ENCODE results near the gene KAT8.
A peak's percentile ranks its signal among the peaks of the same experiment; 100 is the strongest.

The KAT8 gene

DNA sequence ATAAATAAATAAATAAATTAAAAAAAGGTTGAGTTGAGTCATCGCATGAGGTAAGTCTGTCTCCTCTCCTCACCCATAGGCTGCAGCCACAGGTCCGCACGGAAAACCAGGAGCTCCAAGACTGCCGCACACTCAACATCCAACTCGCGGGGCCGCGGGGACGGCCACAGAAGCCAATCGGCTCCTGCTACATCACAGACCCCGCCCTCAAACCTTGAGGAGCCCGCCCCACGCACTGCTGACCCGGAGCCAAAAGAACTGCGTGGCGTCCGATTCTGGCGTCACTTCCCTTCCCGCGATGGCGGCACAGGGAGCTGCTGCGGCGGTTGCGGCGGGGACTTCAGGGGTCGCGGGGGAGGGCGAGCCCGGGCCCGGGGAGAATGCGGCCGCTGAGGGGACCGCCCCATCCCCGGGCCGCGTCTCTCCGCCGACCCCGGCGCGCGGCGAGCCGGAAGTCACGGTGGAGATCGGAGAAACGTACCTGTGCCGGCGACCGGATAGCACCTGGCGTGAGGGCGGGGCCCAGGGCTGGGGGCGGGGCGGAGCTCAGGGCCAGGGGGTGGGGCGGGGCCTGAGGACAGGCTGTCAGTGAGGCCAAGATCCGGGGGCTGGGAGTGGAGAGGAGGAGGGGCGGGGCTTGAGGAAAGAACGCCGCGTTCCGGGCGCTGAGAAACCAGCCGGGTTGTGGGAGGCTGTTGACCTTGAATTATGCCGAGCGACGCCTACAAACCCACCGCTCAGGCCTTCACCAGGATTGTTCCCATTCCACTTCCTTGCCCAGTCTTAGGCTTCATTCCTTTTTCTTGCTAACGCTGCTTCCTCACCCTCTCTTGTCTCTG lies at the start of gene KAT8:
Gene KAT8 (plus strand): TSS at position 281 of the 839 bp plus-strand sequence. CDS start 18 bp downstream, at position 299.
- Histone ChIP-seq H3K9me3 (ENCODE audit: control insufficient read depth, insufficient read depth, low read length) (no peaks in the 10 kb centered on the region), H3K4me1 (ENCODE audit: control insufficient read depth, insufficient read depth, low read length) (no peaks in the 10 kb centered on the region), H3K36me3 (ENCODE audit: control insufficient read depth, insufficient read depth, low read length) (peaks cover 10% of the 10 kb centered on the region), H3K27me3 (ENCODE audit: control insufficient read depth, insufficient read depth, low read length) (no peaks in the 10 kb centered on the region), H3K27ac (ENCODE audit: low read length) (no peak within 1 kb of the TSS), H3K4me3 (ENCODE audit: low read length) (peak within 1 kb of the TSS; percentile 75; the same call in 1 of the 2 replicates)
- no CpG with 5 or more reads among the region's 68 CpGs for WGBS (ENCODE audit: insufficient coverage, insufficient read length)
- no peak for DNase-seq (ENCODE audit: low read depth, low spot score)

- Histone ChIP-seq H3K4me1 (ENCODE audit: control insufficient read depth, insufficient read depth, low read length) (no peaks in the 10 kb centered on the region), H3K36me3 (ENCODE audit: control insufficient read depth, insufficient read depth, low read length) (peaks cover 6% of the 10 kb centered on the region), H3K4me3 (ENCODE audit: low read length) (no peak overlapping the region; the same call in 1 of the 2 replicates), H3K9me3 (ENCODE audit: control insufficient read depth, insufficient read depth, low read length) (no peaks in the 10 kb centered on the region), H3K27ac (ENCODE audit: low read length) (no peak overlapping the region), H3K27me3 (ENCODE audit: control insufficient read depth, insufficient read depth, low read length) (no peaks in the 10 kb centered on the region)
- WGBS (ENCODE audit: insufficient coverage, insufficient read length), result no CpG with 5 or more reads among the region's 4 CpGs
- DNase-seq (ENCODE audit: low read depth, low spot score), result no peak
Measured at GRCh38 chr16:31071861-31072260, 45.6 kb upstream of the KAT8 start.

DNA sequence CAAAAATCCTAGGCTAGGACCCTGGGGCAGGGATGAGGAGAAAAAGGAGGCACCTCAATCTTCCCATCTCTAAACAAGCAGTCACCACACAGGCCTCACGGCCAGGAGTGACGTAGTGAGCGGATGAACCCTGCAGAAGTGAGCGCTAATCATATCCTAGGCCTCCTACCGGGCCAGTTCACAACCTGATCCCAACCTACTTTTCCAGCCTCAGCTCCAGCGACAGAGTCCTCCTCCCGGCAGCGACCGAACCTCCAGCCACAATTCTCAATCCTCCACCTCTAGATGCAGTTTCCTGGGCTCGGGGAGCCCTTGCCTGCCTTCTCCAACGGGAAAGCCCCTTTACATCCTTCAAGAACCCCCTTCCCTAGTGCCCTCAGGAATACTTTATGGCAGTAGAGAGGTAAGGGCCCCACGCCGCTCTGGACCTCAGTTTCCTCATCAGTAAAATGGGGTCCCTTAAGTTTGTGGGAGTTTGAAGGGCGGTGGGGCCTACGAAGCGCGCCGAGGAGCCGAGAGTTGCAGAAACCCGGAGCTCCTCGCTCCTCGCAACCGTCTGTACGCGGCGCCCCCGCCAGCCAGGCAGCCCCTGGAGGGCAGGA lies 44.8 kb upstream of the KAT8 start:
- DNase-seq (ENCODE audit: low read depth, low spot score), result no peak
- Histone ChIP-seq H3K4me3 (ENCODE audit: low read length) (peak overlapping the region; percentile 92), H3K4me1 (ENCODE audit: control insufficient read depth, insufficient read depth, low read length) (no peaks in the 10 kb centered on the region), H3K27ac (ENCODE audit: low read length) (no peak overlapping the region), H3K36me3 (ENCODE audit: control insufficient read depth, insufficient read depth, low read length) (peaks cover 13% of the 10 kb centered on the region), H3K9me3 (ENCODE audit: control insufficient read depth, insufficient read depth, low read length) (no peaks in the 10 kb centered on the region), H3K27me3 (ENCODE audit: control insufficient read depth, insufficient read depth, low read length) (no peaks in the 10 kb centered on the region)
- no CpG with 5 or more reads among the region's 27 CpGs for WGBS (ENCODE audit: insufficient coverage, insufficient read length)

DNA sequence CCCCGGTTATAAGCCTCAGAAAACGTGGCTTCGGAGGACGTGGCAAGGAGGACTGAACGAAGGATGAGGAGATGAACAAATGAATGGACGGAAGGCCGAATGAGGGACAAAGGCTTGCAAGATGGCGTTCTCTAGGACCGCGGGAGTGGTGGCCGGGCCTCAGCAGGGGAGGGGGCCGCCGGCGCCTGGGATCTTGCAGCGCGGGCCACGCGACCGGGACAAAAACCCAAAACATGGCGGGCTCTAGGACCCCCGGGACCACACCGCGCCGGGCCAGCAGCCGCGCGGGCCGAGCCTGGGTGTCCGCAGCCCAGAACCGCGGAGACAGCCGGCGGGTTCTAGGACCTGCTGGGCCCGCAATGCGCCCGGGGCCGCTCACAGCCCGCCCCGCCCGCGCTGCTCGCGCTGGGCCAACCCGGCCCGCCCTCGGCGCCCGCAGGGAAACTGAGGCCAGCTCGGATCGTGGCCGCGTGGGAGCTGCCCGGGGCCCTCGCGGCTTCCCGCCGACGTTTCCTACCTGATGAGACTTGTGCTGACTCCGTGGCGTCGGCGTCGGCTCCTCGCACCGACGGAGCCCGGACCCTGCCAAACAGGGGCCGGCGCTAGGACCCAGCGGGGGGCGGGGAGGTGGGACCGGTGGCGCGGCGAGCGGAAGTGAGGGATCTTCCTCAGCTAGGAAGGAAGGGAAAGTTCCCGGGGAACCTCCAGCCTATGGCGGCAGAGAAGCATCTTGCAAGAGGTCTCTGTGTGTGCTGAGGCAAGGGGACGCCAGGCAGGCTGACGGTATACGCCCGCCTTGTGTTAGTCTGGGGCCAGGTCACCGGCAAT lies 44.1 kb upstream of the KAT8 start:
- WGBS (ENCODE audit: insufficient coverage, insufficient read length), result no CpG with 5 or more reads among the region's 83 CpGs
- peak; percentile 58 for DNase-seq (ENCODE audit: low read depth, low spot score)
- Histone ChIP-seq H3K9me3 (ENCODE audit: control insufficient read depth, insufficient read depth, low read length) (no peaks in the 10 kb centered on the region), H3K4me3 (ENCODE audit: low read length) (peak overlapping the region; percentile 92), H3K36me3 (ENCODE audit: control insufficient read depth, insufficient read depth, low read length) (peaks cover 18% of the 10 kb centered on the region), H3K27me3 (ENCODE audit: control insufficient read depth, insufficient read depth, low read length) (no peaks in the 10 kb centered on the region), H3K27ac (ENCODE audit: low read length) (no peak overlapping the region), H3K4me1 (ENCODE audit: control insufficient read depth, insufficient read depth, low read length) (no peaks in the 10 kb centered on the region)

DNA sequence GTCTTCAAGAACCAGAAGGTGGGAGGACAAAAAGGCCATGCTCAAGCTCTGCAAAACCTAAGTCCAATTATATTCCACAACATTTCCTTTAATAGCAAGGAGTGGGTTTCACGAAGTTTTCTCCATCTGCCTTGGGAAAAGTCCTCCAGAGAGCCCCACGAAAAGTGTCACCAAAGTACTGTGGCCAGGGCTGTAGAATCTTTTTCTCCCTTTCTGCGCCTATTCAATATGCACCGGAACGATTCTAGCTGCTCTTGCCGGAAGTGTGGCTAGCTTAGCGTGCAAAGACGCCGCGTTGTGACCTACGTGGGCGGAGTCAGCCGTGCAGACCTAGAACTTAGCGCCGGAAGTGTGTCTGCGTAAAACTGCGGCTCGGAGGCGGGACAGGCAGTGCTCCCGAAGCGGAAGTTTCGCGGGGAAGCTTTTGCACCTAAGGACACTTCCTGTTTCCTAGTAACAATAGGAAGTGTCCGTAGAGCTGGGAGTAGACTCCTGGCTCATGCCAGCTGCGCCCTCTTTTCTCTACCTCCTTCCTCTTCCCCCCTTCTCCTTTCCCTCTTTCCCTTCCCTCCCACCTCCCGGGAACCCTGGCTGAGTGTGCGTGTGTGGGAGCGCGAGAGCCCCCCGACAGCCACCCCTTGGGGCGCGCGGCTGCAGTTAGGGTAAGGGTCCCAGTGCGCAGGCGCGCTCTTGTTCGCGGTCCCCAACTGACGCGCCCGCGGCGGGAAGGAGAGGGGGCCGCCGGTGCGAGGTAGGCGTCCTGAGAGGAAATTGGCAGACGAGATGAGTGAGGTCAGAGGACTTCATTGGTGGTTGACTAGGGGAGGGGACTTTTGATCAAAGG lies 43.3 kb upstream of the KAT8 start, which contains the start of the genes ZNF646 and ZNF668:
Gene ZNF646 (plus strand): TSS at position 453 of the 844 bp plus-strand sequence. CDS start 1,903 bp downstream, outside the sequence.
Gene ZNF668 (minus strand): TSS at position 271 of the 844 bp plus-strand sequence. CDS start 9,781 bp downstream, outside the sequence.
- peak; percentile 99 for DNase-seq (ENCODE audit: low read depth, low spot score)
- Histone ChIP-seq H3K27ac (ENCODE audit: low read length) (no peak within 1 kb of the TSS), H3K4me1 (ENCODE audit: control insufficient read depth, insufficient read depth, low read length) (no peaks in the 10 kb centered on the region), H3K4me3 (ENCODE audit: low read length) (peak within 1 kb of the TSS; percentile 92), H3K27me3 (ENCODE audit: control insufficient read depth, insufficient read depth, low read length) (no peaks in the 10 kb centered on the region), H3K9me3 (ENCODE audit: control insufficient read depth, insufficient read depth, low read length) (no peaks in the 10 kb centered on the region), H3K36me3 (ENCODE audit: control insufficient read depth, insufficient read depth, low read length) (peaks cover 26% of the 10 kb centered on the region)
- WGBS (ENCODE audit: insufficient coverage, insufficient read length), result no CpG with 5 or more reads among the region's 48 CpGs

- H3K36me3 ChIP-seq (ENCODE audit: control insufficient read depth, insufficient read depth, low read length), result peaks cover 27% of the 10 kb centered on the region
- no peak for DNase-seq (ENCODE audit: low read depth, low spot score)
- H3K27ac ChIP-seq (ENCODE audit: low read length), result no peak overlapping the region
- H3K27me3 ChIP-seq (ENCODE audit: control insufficient read depth, insufficient read depth, low read length), result no peaks in the 10 kb centered on the region
- peak overlapping the region; percentile 73; the same call in 1 of the 2 replicates for H3K4me3 ChIP-seq (ENCODE audit: low read length)
- no CpG with 5 or more reads among the region's 7 CpGs for WGBS (ENCODE audit: insufficient coverage, insufficient read length)
- H3K4me1 ChIP-seq (ENCODE audit: control insufficient read depth, insufficient read depth, low read length), result no peaks in the 10 kb centered on the region
- H3K9me3 ChIP-seq (ENCODE audit: control insufficient read depth, insufficient read depth, low read length), result no peaks in the 10 kb centered on the region
Measured at GRCh38 chr16:31074814-31075183, 42.7 kb upstream of the KAT8 start.

- no peak for DNase-seq (ENCODE audit: low read depth, low spot score)
- Histone ChIP-seq H3K27me3 (ENCODE audit: control insufficient read depth, insufficient read depth, low read length) (no peaks in the 10 kb centered on the region), H3K27ac (ENCODE audit: low read length) (no peak overlapping the region), H3K4me3 (ENCODE audit: low read length) (no peak overlapping the region), H3K36me3 (ENCODE audit: control insufficient read depth, insufficient read depth, low read length) (peaks cover 42% of the 10 kb centered on the region), H3K4me1 (ENCODE audit: control insufficient read depth, insufficient read depth, low read length) (no peaks in the 10 kb centered on the region), H3K9me3 (ENCODE audit: control insufficient read depth, insufficient read depth, low read length) (no peaks in the 10 kb centered on the region)
- WGBS (ENCODE audit: insufficient coverage, insufficient read length), result no CpG with 5 or more reads among the region's 16 CpGs
Measured at GRCh38 chr16:31076319-31076718, 41.1 kb upstream of the KAT8 start.

DNA sequence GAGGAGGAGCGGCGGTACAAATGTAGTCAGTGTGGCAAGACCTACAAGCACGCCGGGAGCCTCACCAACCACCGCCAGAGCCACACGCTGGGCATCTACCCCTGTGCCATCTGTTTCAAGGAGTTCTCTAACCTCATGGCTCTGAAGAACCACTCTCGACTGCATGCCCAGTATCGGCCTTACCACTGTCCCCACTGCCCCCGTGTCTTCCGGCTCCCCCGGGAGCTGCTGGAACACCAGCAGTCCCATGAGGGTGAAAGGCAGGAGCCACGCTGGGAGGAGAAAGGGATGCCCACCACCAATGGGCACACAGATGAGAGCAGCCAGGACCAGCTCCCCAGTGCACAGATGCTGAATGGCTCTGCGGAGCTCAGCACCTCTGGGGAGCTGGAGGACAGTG lies 40.4 kb upstream of the KAT8 start:
- H3K27ac ChIP-seq (ENCODE audit: low read length), result no peak overlapping the region
- H3K36me3 ChIP-seq (ENCODE audit: control insufficient read depth, insufficient read depth, low read length), result peaks cover 44% of the 10 kb centered on the region
- DNase-seq (ENCODE audit: low read depth, low spot score), result no peak
- H3K9me3 ChIP-seq (ENCODE audit: control insufficient read depth, insufficient read depth, low read length), result no peaks in the 10 kb centered on the region
- H3K4me1 ChIP-seq (ENCODE audit: control insufficient read depth, insufficient read depth, low read length), result no peaks in the 10 kb centered on the region
- H3K27me3 ChIP-seq (ENCODE audit: control insufficient read depth, insufficient read depth, low read length), result no peaks in the 10 kb centered on the region
- no peak overlapping the region for H3K4me3 ChIP-seq (ENCODE audit: low read length)
- no CpG with 5 or more reads among the region's 13 CpGs for WGBS (ENCODE audit: insufficient coverage, insufficient read length)

GRCh38 chr16:31077592-31078396 lies 39.7 kb upstream of the KAT8 start:
- Histone ChIP-seq H3K4me3 (ENCODE audit: low read length) (no peak overlapping the region), H3K4me1 (ENCODE audit: control insufficient read depth, insufficient read depth, low read length) (no peaks in the 10 kb centered on the region), H3K27me3 (ENCODE audit: control insufficient read depth, insufficient read depth, low read length) (no peaks in the 10 kb centered on the region), H3K36me3 (ENCODE audit: control insufficient read depth, insufficient read depth, low read length) (peaks cover 44% of the 10 kb centered on the region), H3K27ac (ENCODE audit: low read length) (no peak overlapping the region), H3K9me3 (ENCODE audit: control insufficient read depth, insufficient read depth, low read length) (no peaks in the 10 kb centered on the region)
- WGBS (ENCODE audit: insufficient coverage, insufficient read length), result no CpG with 5 or more reads among the region's 30 CpGs
- DNase-seq (ENCODE audit: low read depth, low spot score), result no peak

Measured in iPS DF 6.9 (cell line).